Fibroblast of lung (primary cell): ENCODE measurements around the gene NKX3-2. TPM values are rescaled to one million over a fixed set of nuclear protein-coding genes. Genes with fewer than 3 reads are reported as not detected.
"Not testable (repeated sequence)": the region's sequence is repeated elsewhere in the genome, so short reads cannot be mapped to it uniquely, and the experiment has no call there.

ENCODE experiments used
- DNase-seq, 2 donors: peaks; one replicate each; pipeline versions ENCODE4 v3.0.0 to v3.0.0-alpha.2; 2010; ENCODE audit warnings: low read depth in 2 of 2
- H2AFZ ChIP-seq: 2 replicates; pipeline ENCODE4 v1.5.1; 2012; ENCODE audit warnings: low read length, control low read depth, inconsistent platforms
- H3K27ac ChIP-seq: 2 replicates; pipeline ENCODE4 v1.5.1; 2011; ENCODE audit warnings: low read length, control low read depth; ENCODE audit not compliant: insufficient read depth
- H3K27me3 ChIP-seq: 2 replicates; pipeline ENCODE4 v1.5.1; 2011; ENCODE audit warnings: mild to moderate bottlenecking, low read length; ENCODE audit not compliant: control insufficient read depth, insufficient read depth
- H3K36me3 ChIP-seq: 2 replicates; pipeline ENCODE4 v1.5.1; 2011; ENCODE audit warnings: low read length; ENCODE audit not compliant: control insufficient read depth, insufficient read depth
- H3K4me1 ChIP-seq: 2 replicates; pipeline ENCODE4 v1.5.1; 2011; ENCODE audit warnings: low read length; ENCODE audit not compliant: control insufficient read depth, insufficient read depth; ENCODE audit errors: extremely low read depth
- H3K4me2 ChIP-seq: 2 replicates; pipeline ENCODE4 v1.5.1; 2011; ENCODE audit warnings: low read length, control low read depth; ENCODE audit not compliant: insufficient read depth; ENCODE audit errors: extremely low read depth
- H3K4me3 ChIP-seq, 4 experiments: fragments of 200-600 bp in 1 of 4; sonication (generic) in 1 of 4; replicated peaks in 1 of 4; 2 replicates each; pipeline ENCODE4 v1.5.1; 2011 to 2016; ENCODE audit warnings: low read length in 4 of 4, low read depth in 3 of 4, mild to moderate bottlenecking in 3 of 4, control low read depth in 2 of 4, inconsistent platforms in 1 of 4, mixed read lengths in 1 of 4; ENCODE audit not compliant: insufficient read depth in 1 of 4; ENCODE audit errors: control extremely low read depth in 1 of 4
- H3K79me2 ChIP-seq: 2 replicates; pipeline ENCODE4 v1.5.1; 2012; ENCODE audit warnings: mild to moderate bottlenecking, low read length, inconsistent platforms; ENCODE audit not compliant: control insufficient read depth, insufficient read depth
- H3K9ac ChIP-seq: 2 replicates; pipeline ENCODE4 v1.5.1; 2011; ENCODE audit warnings: mild to moderate bottlenecking, low read length, control low read depth; ENCODE audit not compliant: insufficient read depth
- H3K9me3 ChIP-seq: 2 replicates; pipeline ENCODE4 v1.5.1; 2012; ENCODE audit warnings: low read depth, low read length; ENCODE audit not compliant: control insufficient read depth, insufficient read depth
- H4K20me1 ChIP-seq: 2 replicates; pipeline ENCODE4 v1.5.1; 2011; ENCODE audit warnings: low read length; ENCODE audit not compliant: control insufficient read depth, insufficient read depth; ENCODE audit errors: extremely low read depth
- CTCF ChIP-seq, 2 donors: IDR thresholded peaks in 1 of 2; conservative IDR thresholded peaks in 1 of 2; 1 replicate in 1 of 2; 2 replicates in 1 of 2; pipeline ENCODE4 v1.5.1; 2011 to 2012; ENCODE audit warnings: low read length in 2 of 2, control low read depth in 1 of 2, inconsistent platforms in 1 of 2, low read depth in 1 of 2, mild to moderate bottlenecking in 1 of 2
- EZH2 ChIP-seq: IDR thresholded peaks from 2 replicates; pipeline ENCODE4 v1.5.1; 2012; ENCODE audit warnings: low read length, control low read depth, mild to moderate bottlenecking; ENCODE audit errors: missing control alignments
- polyA plus RNA-seq, 2 donors: library from polyadenylated mRNA; depleted of rRNA in 1 of 2; stranded (reverse) in 1 of 2; unstranded in 1 of 2; fragments of >200 nt; gene quantifications; 2 replicates each; pipeline ENCODE4 v1.2.1, GENCODE V29; 2011 to 2012; ENCODE audit warnings: missing spikeins in 1 of 2
- total RNA-seq: library from RNA; depleted of rRNA; stranded (reverse); fragments of >200 nt; gene quantifications from 2 replicates; pipeline ENCODE4 v1.2.1, GENCODE V29; 2014

The NKX3-2 gene
- total and polyA plus RNA-seq, 2 donors (not counting 1 experiment from before 2014, with no cell fraction given): 0.24 to 1.3 TPM

GRCh38 chr4:13562876-13563275 is 18.6 kb upstream of the NKX3-2 start:
- H3K27ac ChIP-seq: no peak overlapping the region
- no peak overlapping the region for H3K9ac ChIP-seq
- no peaks in the 10 kb centered on the region for H3K9me3 ChIP-seq
- H3K36me3 ChIP-seq: no peaks in the 10 kb centered on the region
- TF ChIP-seq CTCF (conservative IDR thresholded peaks at IDR 0.05 in 1 of 2, IDR thresholded peaks at IDR 0.05 in 1 of 2; ENCODE audit: low read depth in 1 of 2, low read length in 2 of 2): no peak
- no peak for TF ChIP-seq EZH2
- no peaks in the 10 kb centered on the region for H3K4me1 ChIP-seq
- H3K4me3 ChIP-seq: no peak overlapping the region
- no peak overlapping the region for H3K4me2 ChIP-seq
- DNase-seq: no peak
- H2AFZ ChIP-seq: no peak overlapping the region
- no peaks in the 10 kb centered on the region for H3K27me3 ChIP-seq
- no peaks in the 10 kb centered on the region for H3K79me2 ChIP-seq
- no peaks in the 10 kb centered on the region for H4K20me1 ChIP-seq

- H3K27ac ChIP-seq: no peak overlapping the region
- no peak for DNase-seq
- no peaks in the 10 kb centered on the region for H3K4me1 ChIP-seq
- H4K20me1 ChIP-seq: no peaks in the 10 kb centered on the region
- no peak overlapping the region for H3K4me3 ChIP-seq
- no peak for TF ChIP-seq EZH2
- TF ChIP-seq CTCF (conservative IDR thresholded peaks at IDR 0.05 in 1 of 2, IDR thresholded peaks at IDR 0.05 in 1 of 2; ENCODE audit: low read depth in 1 of 2, low read length in 2 of 2): no peak
- H3K27me3 ChIP-seq: no peaks in the 10 kb centered on the region
- H3K36me3 ChIP-seq: no peaks in the 10 kb centered on the region
- no peaks in the 10 kb centered on the region for H3K79me2 ChIP-seq
- no peak overlapping the region for H2AFZ ChIP-seq
- H3K9me3 ChIP-seq: no peaks in the 10 kb centered on the region
- H3K9ac ChIP-seq: no peak overlapping the region
- no peak overlapping the region for H3K4me2 ChIP-seq
Observed at GRCh38 chr4:13561673-13562072, 17.4 kb upstream of the NKX3-2 start.

- H4K20me1 ChIP-seq, H3K9ac ChIP-seq, H3K4me3 ChIP-seq, H3K27ac ChIP-seq, H2AFZ ChIP-seq, H3K9me3 ChIP-seq, H3K4me2 ChIP-seq, H3K79me2 ChIP-seq, H3K36me3 ChIP-seq, H3K4me1 ChIP-seq, H3K27me3 ChIP-seq, DNase-seq: not testable (repeated sequence)
Observed at GRCh38 chr4:13560111-13560510, 15.8 kb upstream of the NKX3-2 start.
